ENCODE results near the gene PARVB. TPM values are rescaled to one million over a fixed set of nuclear protein-coding genes. Genes with fewer than 3 reads are reported as not detected.

The PARVB gene
- total and polyA plus RNA-seq, 9 of the 15 experiments (the other 6 are each of a cell fraction or from before 2014, with no cell fraction given), result 1.1 to 59.2 (median 29.2) TPM

- WGBS (ENCODE audit: insufficient coverage, low coverage, missing lambda C conversion rate), result 70% methylated on average over 9 of the region's 13 CpGs
- intact Hi-C loops (cut with micrococcal nuclease) (no loop called here), in situ Hi-C loops (cut with MboI) (no loop called here)
- BruUV-seq (replicated peaks), result no TSS peak
- Histone ChIP-seq H3K27ac (ENCODE audit: extremely low read depth, low read depth, low read length) (no peak overlapping the region), H3K4me3 (no peak overlapping the region), H3K79me2 (ENCODE audit: control insufficient read depth, insufficient read depth, low read length) (peaks cover 29% of the 10 kb centered on the region), H2AFZ (ENCODE audit: low read depth, low read length) (no peak overlapping the region), H3K27me3 (ENCODE audit: control insufficient read depth in 2 of 2, insufficient read depth in 2 of 2, low read length in 2 of 2) (no peaks in the 10 kb centered on the region), H3K4me1 (replicated peaks in 1 of 2; ENCODE audit: control insufficient read depth in 2 of 2, insufficient read depth in 2 of 2, low read length in 2 of 2) (peaks cover 21 to 27% of the 10 kb centered on the region in 2 experiments), H3K9me1 (ENCODE audit: control insufficient read depth, insufficient read depth, low read length) (no peaks in the 10 kb centered on the region), H3K4me2 (ENCODE audit: insufficient read depth, low read length) (no peak overlapping the region), H4K20me1 (replicated peaks; ENCODE audit: control insufficient read depth, insufficient read depth, low read length) (peaks cover 13% of the 10 kb centered on the region; the same call in 1 of the 2 replicates), H3K9ac (ENCODE audit: insufficient read depth in 1 of 2, low read depth in 2 of 2, low read length in 2 of 2) (no peak overlapping the region; a peak in 1 of 4 replicates), H3K9me3 (replicated peaks; ENCODE audit: control insufficient read depth, insufficient read depth, low read depth, low read length) (no peaks in the 10 kb centered on the region), H3K36me3 (ENCODE audit: control insufficient read depth, insufficient read depth, low read length) (peaks cover 7% of the 10 kb centered on the region; the same call in 2 of the 3 replicates)
- no peak for FAIRE-seq
- ChIA-PET POLR2A (interaction anchor here (0.6 kb wide), 1 partner anchor 41 kb away, joined by 3 read pairs; no protein-coding TSS in a partner anchor), CTCF (ENCODE audit: low intra/inter-chr PET ratio) (no interaction called here)
- no peak for TF ChIP-seq HDAC3 (IDR thresholded peaks at IDR 0.05; ENCODE audit: borderline replicate concordance, partially characterized antibody)
- TF ChIP-seq MLX (CRISPR knock-in tag; conservative IDR thresholded peaks at IDR 0.05), result no peak
- TF ChIP-seq ZNF830 (CRISPR knock-in tag; IDR thresholded peaks at IDR 0.05), result no peak
- TF ChIP-seq MTA1 (IDR thresholded peaks at IDR 0.05; ENCODE audit: borderline replicate concordance), result no peak
- TF ChIP-seq RNF2 (IDR thresholded peaks at IDR 0.05), result no peak
- no peak for TF ChIP-seq HMG20A (CRISPR knock-in tag; conservative IDR thresholded peaks at IDR 0.05)
- TF ChIP-seq MCM3 (IDR thresholded peaks at IDR 0.05), result no peak
- no peak for DNase-seq (ENCODE audit: extremely low read depth in 1 of 4, low spot score in 3 of 4)
- ATAC-seq, result no peak
Measured at GRCh38 chr22:44050766-44051355, 26.8 kb downstream of the PARVB start.
